ENCODE data around the gene MLLT10. TPM values are rescaled to one million over a fixed set of nuclear protein-coding genes. Genes with fewer than 3 reads are reported as not detected.

Gene MLLT10
- total and polyA plus RNA-seq, 9 of the 15 experiments (the other 6 are each of a cell fraction or from before 2014, with no cell fraction given), result 18.8 to 81.4 (median 64.2) TPM

- TF ChIP-seq HMBOX1 (IDR thresholded peaks at IDR 0.05) (peak; percentile 96), CEBPG (CRISPR knock-in tag; IDR thresholded peaks at IDR 0.05) (no peak), CEBPG (tag; conservative IDR thresholded peaks at IDR 0.05 in 1 of 2, IDR thresholded peaks at IDR 0.05 in 1 of 2) (peak; percentile 81 to 84), ATF7 (IDR thresholded peaks at IDR 0.05) (peak; percentile 37; the same call in 1 of the 2 replicates), ZNF146 (CRISPR knock-in tag; IDR thresholded peaks at IDR 0.05; ENCODE audit: unreplicated experiment) (no peak), GTF2E2 (tag; IDR thresholded peaks at IDR 0.05) (no peak; the same call in 1 of the 2 replicates), RREB1 (CRISPR knock-in tag; IDR thresholded peaks at IDR 0.05) (no peak), ZNF165 (CRISPR knock-in tag; IDR thresholded peaks at IDR 0.05; ENCODE audit: borderline replicate concordance) (no peak), STAT5A (IDR thresholded peaks at IDR 0.05; ENCODE audit: borderline replicate concordance, low read length) (no peak), CHD2 (IDR thresholded peaks at IDR 0.05; ENCODE audit: low read depth, low read length) (no peak), MYBL2 (IDR thresholded peaks at IDR 0.05; ENCODE audit: low read depth) (no peak), MYBL2 (CRISPR knock-in tag; IDR thresholded peaks at IDR 0.05; ENCODE audit: borderline replicate concordance) (no peak), HDAC3 (IDR thresholded peaks at IDR 0.05; ENCODE audit: borderline replicate concordance, partially characterized antibody) (peak; percentile 3), ATF3 (IDR thresholded peaks at IDR 0.05) (peak; percentile 42; the same call in 1 of the 2 replicates), ATF3 (CRISPR knock-in tag; conservative IDR thresholded peaks at IDR 0.05) (no peak), CEBPB (tag; IDR thresholded peaks at IDR 0.05) (peak; percentile 76), DPF2 (IDR thresholded peaks at IDR 0.05) (peak; percentile 22; the same call in 1 of the 2 replicates), ZNF644 (tag; IDR thresholded peaks at IDR 0.05; ENCODE audit: low read depth) (no peak), ZNF232 (CRISPR knock-in tag; IDR thresholded peaks at IDR 0.05) (no peak)
Observed at GRCh38 chr10:21531164-21531563, 2.9 kb upstream of the MLLT10 start (continued).
